RWPE2 (cell line): ENCODE data around the gene UGGT2.

ENCODE experiments used
- ATAC-seq: fragments of 200-7000 bp; cut with Tn5 transposase; 3 replicates; pipeline ENCODE4 v1.9.1; 2021; ENCODE audit warnings: low read depth
- DNase-seq: peaks from one replicate; pipeline ENCODE4 v3.0.0-alpha.2; 2020; ENCODE audit warnings: low spot score
- H3K27ac ChIP-seq: fragments of 450-650 bp; 2 replicates; pipeline ENCODE4 v1.5.1; 2017; ENCODE audit warnings: mild to moderate bottlenecking; ENCODE audit not compliant: poor library complexity, severe bottlenecking
- H3K27me3 ChIP-seq: fragments of 250-450 bp; sonication (Bioruptor Pico); 2 replicates; pipeline ENCODE4 v1.5.1; 2021; ENCODE audit warnings: mild to moderate bottlenecking, moderate library complexity; ENCODE audit not compliant: insufficient read depth, poor library complexity, severe bottlenecking
- H3K36me3 ChIP-seq: fragments of 250-450 bp; sonication (Bioruptor Pico); 2 replicates; pipeline ENCODE4 v1.5.1; 2020; ENCODE audit warnings: low read depth, mild to moderate bottlenecking, moderate library complexity
- H3K4me1 ChIP-seq: fragments of 250-450 bp; sonication (Bioruptor Pico); 2 replicates; pipeline ENCODE4 v1.5.1; 2021; ENCODE audit warnings: mild to moderate bottlenecking, moderate library complexity; ENCODE audit not compliant: insufficient read depth, poor library complexity, severe bottlenecking
- H3K4me3 ChIP-seq: fragments of 250-450 bp; sonication (Bioruptor Pico); 2 replicates; pipeline ENCODE4 v1.5.1; 2021; ENCODE audit warnings: mild to moderate bottlenecking, moderate library complexity; ENCODE audit not compliant: severe bottlenecking
- H3K9me3 ChIP-seq: fragments of 250-450 bp; sonication (Bioruptor Pico); 2 replicates; pipeline ENCODE4 v1.5.1; 2021; ENCODE audit warnings: mild to moderate bottlenecking, moderate library complexity; ENCODE audit not compliant: severe bottlenecking
- TF ChIP-seq, protein P1 (sequence below): fragments of 450-650 bp; IDR thresholded peaks from one replicate; pipeline ENCODE4 v1.5.1; 2017; ENCODE audit warnings: mild to moderate bottlenecking, moderate library complexity; ENCODE audit not compliant: poor library complexity, severe bottlenecking

UGGT2 gene

DNA sequence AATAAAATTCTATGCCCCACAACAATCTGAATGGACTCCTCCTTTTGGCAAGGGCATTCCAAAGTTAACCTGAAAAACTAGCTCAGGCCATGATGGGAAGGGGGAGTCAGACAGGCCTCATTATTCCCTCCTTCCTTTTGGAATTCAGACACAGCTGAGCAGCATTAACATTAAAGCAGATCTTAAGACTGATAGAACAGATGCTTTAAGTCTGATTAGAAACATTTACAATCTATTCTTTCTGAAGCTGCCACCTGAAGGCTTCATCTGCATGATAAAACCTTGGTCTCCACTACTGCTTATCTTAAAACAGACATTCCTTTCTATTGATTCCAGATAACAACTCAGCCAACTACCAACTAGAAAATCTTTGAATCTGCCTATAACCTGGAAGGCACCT is 98.9 kb downstream of the UGGT2 start:
- no peaks in the 10 kb centered on the region for H3K27me3 ChIP-seq
- DNase-seq (no peak), ATAC-seq (no peak)
- H3K9me3 ChIP-seq = no peaks in the 10 kb centered on the region
- TF ChIP-seq, protein P1, sequence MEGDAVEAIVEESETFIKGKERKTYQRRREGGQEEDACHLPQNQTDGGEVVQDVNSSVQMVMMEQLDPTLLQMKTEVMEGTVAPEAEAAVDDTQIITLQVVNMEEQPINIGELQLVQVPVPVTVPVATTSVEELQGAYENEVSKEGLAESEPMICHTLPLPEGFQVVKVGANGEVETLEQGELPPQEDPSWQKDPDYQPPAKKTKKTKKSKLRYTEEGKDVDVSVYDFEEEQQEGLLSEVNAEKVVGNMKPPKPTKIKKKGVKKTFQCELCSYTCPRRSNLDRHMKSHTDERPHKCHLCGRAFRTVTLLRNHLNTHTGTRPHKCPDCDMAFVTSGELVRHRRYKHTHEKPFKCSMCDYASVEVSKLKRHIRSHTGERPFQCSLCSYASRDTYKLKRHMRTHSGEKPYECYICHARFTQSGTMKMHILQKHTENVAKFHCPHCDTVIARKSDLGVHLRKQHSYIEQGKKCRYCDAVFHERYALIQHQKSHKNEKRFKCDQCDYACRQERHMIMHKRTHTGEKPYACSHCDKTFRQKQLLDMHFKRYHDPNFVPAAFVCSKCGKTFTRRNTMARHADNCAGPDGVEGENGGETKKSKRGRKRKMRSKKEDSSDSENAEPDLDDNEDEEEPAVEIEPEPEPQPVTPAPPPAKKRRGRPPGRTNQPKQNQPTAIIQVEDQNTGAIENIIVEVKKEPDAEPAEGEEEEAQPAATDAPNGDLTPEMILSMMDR = no peak
- no peaks in the 10 kb centered on the region for H3K4me1 ChIP-seq
- no peak overlapping the region for H3K27ac ChIP-seq
- no peak overlapping the region for H3K4me3 ChIP-seq
- no peaks in the 10 kb centered on the region for H3K36me3 ChIP-seq

DNA sequence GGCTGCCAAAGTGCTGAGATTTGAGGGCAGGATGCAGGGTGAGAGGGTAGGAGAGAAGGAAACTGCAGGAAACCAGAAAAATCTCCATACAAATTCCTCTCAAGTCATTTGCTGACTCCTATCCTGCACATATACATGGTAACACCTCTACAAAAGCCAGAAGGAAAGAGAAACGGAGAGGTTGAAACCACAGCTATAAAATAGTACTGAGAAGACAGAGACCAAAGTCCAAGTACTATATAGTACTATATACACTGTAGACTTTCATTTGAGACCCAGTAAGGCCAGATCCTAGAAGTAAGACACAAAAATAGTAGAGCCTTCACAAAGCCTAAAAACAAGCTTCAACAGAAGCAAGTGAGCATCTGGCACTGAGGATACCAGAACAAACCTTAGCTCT is 103.1 kb downstream of the UGGT2 start:
- TF ChIP-seq, protein P1 = no peak
- ATAC-seq (no peak), DNase-seq (no peak)
- Histone ChIP-seq H3K27me3 (no peaks in the 10 kb centered on the region), H3K4me1 (no peaks in the 10 kb centered on the region), H3K4me3 (no peak overlapping the region), H3K36me3 (peaks cover 21% of the 10 kb centered on the region; the same call in 1 of the 2 replicates), H3K27ac (no peak overlapping the region), H3K9me3 (no peaks in the 10 kb centered on the region)

DNA sequence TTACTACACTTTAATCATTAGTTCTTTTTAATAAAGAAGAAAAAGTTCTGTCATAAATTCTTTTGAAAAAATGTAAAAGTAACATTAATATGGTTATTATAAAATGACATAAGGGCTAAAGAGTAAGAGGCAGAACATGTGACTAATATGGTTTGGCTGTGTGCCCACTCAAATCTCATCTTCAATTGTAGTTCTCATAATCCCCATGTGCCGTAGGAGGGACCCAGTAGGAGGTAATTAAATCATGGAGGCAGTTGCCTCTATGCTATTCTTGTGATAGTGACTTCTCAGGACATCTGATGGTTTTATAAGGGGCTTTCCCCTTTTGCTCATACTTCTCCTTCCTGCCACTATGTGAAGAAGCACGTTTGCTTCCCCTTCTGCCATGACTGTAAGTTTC is 104.5 kb downstream of the UGGT2 start:
- TF ChIP-seq, protein P1 = no peak
- H3K4me1 ChIP-seq = no peaks in the 10 kb centered on the region
- H3K27ac ChIP-seq = no peak overlapping the region
- H3K4me3 ChIP-seq = no peak overlapping the region
- no peak for DNase-seq
- ATAC-seq = 0 out of 3 replicates have a peak, but pooled peaks have one; percentile 42
- H3K9me3 ChIP-seq = no peaks in the 10 kb centered on the region
- peaks cover 24% of the 10 kb centered on the region for H3K36me3 ChIP-seq
- H3K27me3 ChIP-seq = no peaks in the 10 kb centered on the region

DNA sequence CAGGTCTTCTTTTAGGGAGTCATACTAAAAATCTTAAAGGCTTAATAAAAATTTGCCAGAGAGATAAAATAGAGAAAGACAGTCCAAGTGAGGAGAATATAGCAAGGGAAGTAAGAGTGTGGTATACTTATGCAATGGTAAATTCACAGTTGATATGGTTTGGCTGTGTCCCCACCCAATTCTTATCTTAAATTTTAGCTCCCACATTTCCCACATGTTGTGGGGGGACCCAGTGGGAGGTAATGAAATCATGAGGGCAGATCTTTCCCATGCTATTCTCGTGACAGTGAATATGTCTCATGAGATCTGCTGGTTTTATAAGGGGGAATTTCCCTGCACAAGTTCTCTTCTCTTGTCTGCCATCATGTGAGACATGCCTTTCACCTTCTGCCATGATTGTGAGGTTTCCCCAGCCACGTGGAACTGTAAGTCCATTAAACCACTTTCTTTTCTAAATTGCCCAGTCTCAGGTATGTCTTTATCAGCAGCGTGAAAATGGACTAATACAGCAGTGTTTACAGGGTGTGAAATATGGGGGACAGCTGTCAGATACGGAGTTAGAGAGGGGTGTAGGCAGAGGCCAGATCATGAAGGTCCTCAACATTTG is 115.4 kb downstream of the UGGT2 start:
- TF ChIP-seq, protein P1 = no peak

DNA sequence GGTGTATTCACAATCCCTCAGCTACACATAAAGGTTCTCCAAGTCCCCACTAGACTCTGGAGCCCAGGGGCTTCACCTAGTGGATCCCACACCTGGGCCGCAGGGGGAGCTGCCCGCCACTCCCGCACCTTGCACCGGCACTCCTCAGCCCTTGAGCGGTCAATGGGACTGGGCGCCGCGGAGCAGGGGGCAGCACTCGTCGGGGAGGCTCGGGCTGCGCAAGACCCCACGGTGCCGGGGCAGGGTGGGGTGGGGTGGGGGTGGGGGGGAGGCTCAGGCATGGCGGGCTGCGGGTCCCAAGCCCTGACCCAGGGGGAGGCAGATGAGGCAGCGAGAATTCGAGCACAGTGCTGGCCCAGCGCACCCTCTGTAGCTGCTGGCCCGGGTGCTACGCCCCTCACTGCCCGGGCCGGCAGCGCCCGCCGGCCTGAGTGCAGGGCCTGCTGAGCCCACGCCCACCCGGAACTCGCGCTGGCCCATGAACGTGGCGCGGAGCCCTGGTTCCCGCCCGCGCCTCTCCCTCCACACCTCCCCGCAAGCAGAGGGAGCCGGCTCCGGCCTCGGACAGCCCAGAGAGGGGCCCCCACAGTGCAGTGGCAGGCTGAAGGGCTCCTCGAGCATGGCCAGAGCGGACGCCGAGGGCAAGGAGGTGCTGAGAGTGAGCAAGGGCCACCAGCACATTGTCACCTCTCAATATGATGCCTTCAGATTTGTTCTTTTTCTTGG is 121.7 kb downstream of the UGGT2 start:
- ATAC-seq (no peak), DNase-seq (no peak)
- Histone ChIP-seq H3K27me3 (no peaks in the 10 kb centered on the region), H3K9me3 (no peaks in the 10 kb centered on the region), H3K4me1 (no peaks in the 10 kb centered on the region), H3K27ac (no peak overlapping the region), H3K4me3 (no peak overlapping the region), H3K36me3 (peaks cover 16% of the 10 kb centered on the region)
- TF ChIP-seq, protein P1 = no peak

More for the DNA sequence above, 115.4 kb downstream of the UGGT2 start:
- H3K27ac ChIP-seq = no peak overlapping the region
- H3K36me3 ChIP-seq = peaks cover 40% of the 10 kb centered on the region
- no peaks in the 10 kb centered on the region for H3K4me1 ChIP-seq
- ATAC-seq (no peak), DNase-seq (no peak)
- no peak overlapping the region for H3K4me3 ChIP-seq
- H3K9me3 ChIP-seq = no peaks in the 10 kb centered on the region
- H3K27me3 ChIP-seq = no peaks in the 10 kb centered on the region
